Ovary (tissue), 3 donors: ENCODE measurements around the gene ZC3H7A.

ENCODE experiments used
- EP300 ChIP-seq: sonication (generic); formaldehyde crosslinking; IDR thresholded peaks from one replicate; pipeline ENCODE4 v1.6.1; 2017; ENCODE audit warnings: antibody characterized with exemption
- POLR2A ChIP-seq: fragments of 450-650 bp; IDR thresholded peaks from one replicate; pipeline ENCODE4 v1.6.1; 2017; ENCODE audit warnings: antibody characterized with exemption, mild to moderate bottlenecking, moderate library complexity
- TF ChIP-seq, protein P1 (sequence below), 3 donors: fragments of 450-650 bp in 2 of 3; fragments of 200-600 bp in 1 of 3; IDR thresholded peaks; one replicate each; pipeline versions ENCODE4 v1.5.1 to v1.8.0; 2016 to 2022; ENCODE audit warnings: antibody characterized with exemption in 3 of 3, mild to moderate bottlenecking in 1 of 3
- donor health status: DM: no; HTN: no; CAD: no.

DNA sequence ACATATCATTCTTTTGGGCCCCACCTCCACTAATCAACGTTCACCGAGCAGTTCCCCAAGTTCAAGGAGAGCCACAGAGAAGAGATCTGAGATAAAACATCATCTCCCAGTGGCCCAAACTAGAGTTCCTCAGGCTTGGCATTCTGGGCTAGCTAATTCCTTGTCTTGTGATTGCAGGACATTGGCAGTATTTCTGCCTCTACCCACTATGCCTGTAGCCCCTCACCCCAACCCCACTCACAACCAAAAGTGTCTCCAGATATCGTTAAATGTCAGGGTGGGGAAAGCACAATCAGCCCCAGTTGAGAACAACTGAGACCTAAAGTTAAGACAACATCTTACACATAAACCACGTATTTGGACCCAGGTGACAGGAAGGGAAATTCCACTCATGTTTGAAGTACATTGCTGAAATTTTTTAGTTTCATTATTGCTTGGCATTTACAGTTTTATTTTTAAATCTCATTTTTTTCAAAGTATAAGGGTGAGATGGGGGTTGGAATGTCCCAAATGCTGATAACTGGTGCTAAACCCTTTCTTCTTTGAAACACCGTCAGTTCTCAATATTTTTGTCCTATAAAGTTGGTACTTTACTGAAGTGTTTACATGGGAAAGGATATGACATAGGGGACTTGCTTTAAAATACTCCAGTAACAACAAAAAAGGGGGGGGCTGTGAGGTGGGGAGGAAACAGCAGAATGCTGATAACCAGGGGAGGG lies 13.6 kb downstream of the ZC3H7A start:
- TF ChIP-seq, protein P1, sequence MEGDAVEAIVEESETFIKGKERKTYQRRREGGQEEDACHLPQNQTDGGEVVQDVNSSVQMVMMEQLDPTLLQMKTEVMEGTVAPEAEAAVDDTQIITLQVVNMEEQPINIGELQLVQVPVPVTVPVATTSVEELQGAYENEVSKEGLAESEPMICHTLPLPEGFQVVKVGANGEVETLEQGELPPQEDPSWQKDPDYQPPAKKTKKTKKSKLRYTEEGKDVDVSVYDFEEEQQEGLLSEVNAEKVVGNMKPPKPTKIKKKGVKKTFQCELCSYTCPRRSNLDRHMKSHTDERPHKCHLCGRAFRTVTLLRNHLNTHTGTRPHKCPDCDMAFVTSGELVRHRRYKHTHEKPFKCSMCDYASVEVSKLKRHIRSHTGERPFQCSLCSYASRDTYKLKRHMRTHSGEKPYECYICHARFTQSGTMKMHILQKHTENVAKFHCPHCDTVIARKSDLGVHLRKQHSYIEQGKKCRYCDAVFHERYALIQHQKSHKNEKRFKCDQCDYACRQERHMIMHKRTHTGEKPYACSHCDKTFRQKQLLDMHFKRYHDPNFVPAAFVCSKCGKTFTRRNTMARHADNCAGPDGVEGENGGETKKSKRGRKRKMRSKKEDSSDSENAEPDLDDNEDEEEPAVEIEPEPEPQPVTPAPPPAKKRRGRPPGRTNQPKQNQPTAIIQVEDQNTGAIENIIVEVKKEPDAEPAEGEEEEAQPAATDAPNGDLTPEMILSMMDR (IDR thresholded peaks at IDR 0.05), result no peak
- TF ChIP-seq POLR2A (no peak), EP300 (no peak)
